ENCODE measurements around the gene PRRT1B.

Gene PRRT1B

DNA sequence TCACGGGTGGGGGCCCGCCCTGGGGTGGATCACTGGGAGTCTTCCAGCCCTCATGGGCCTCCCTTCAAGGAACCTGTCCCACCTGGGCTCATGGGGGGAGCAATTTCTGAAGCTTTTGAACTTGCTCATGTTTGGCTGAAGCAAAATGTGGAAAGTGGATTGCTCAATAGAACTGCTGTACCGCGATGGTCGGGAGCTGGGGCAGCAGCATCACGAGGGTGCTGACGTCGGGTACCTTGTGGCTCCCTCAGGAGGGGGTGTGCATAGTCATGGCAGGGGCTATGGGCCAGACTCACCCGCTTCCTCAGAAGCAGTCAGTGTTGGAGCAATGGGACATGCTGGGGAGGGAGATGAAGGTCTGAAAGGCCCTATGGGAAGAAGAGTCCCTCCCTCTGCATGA lies 57.9 kb downstream of the PRRT1B start:
- TF ChIP-seq, protein P1, sequence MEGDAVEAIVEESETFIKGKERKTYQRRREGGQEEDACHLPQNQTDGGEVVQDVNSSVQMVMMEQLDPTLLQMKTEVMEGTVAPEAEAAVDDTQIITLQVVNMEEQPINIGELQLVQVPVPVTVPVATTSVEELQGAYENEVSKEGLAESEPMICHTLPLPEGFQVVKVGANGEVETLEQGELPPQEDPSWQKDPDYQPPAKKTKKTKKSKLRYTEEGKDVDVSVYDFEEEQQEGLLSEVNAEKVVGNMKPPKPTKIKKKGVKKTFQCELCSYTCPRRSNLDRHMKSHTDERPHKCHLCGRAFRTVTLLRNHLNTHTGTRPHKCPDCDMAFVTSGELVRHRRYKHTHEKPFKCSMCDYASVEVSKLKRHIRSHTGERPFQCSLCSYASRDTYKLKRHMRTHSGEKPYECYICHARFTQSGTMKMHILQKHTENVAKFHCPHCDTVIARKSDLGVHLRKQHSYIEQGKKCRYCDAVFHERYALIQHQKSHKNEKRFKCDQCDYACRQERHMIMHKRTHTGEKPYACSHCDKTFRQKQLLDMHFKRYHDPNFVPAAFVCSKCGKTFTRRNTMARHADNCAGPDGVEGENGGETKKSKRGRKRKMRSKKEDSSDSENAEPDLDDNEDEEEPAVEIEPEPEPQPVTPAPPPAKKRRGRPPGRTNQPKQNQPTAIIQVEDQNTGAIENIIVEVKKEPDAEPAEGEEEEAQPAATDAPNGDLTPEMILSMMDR (conservative IDR thresholded peaks at IDR 0.05; ENCODE audit: low read length), result no peak
- TF ChIP-seq EZH2phosphoT487 (IDR thresholded peaks at IDR 0.05; ENCODE audit: borderline replicate concordance), result no peak
- H3K27me3 ChIP-seq (ENCODE audit: insufficient read depth, low read length, poor library complexity, severe bottlenecking), result no peaks in the 10 kb centered on the region
- no peaks in the 10 kb centered on the region for H3K79me2 ChIP-seq (ENCODE audit: insufficient read depth, low read length)
- no peak overlapping the region for H2AFZ ChIP-seq (ENCODE audit: low read length)
- H3K9me3 ChIP-seq (ENCODE audit: insufficient read depth, low read depth, low read length), result no peaks in the 10 kb centered on the region
- H3F3A ChIP-seq (ENCODE audit: low read depth), result no peaks in the 10 kb centered on the region
- H3K9ac ChIP-seq (ENCODE audit: low read depth, low read length, poor library complexity, severe bottlenecking), result no peak overlapping the region
- H4K20me1 ChIP-seq (ENCODE audit: insufficient read depth, low read length, poor library complexity, severe bottlenecking), result no peaks in the 10 kb centered on the region
- H3K4me2 ChIP-seq (ENCODE audit: low read depth, low read length, poor library complexity, severe bottlenecking), result no peak overlapping the region
- no peaks in the 10 kb centered on the region for H3K4me1 ChIP-seq (ENCODE audit: insufficient read depth, low read length, poor library complexity, severe bottlenecking)
- no peaks in the 10 kb centered on the region for H3K9me2 ChIP-seq (replicated peaks; ENCODE audit: low read depth, low read length)
- H3K4me3 ChIP-seq (ENCODE audit: low read length, poor library complexity, severe bottlenecking), result no peak overlapping the region
- H3K36me3 ChIP-seq (ENCODE audit: insufficient read depth, low read length), result peaks cover 14% of the 10 kb centered on the region; the same call in 1 of the 2 replicates

DNA sequence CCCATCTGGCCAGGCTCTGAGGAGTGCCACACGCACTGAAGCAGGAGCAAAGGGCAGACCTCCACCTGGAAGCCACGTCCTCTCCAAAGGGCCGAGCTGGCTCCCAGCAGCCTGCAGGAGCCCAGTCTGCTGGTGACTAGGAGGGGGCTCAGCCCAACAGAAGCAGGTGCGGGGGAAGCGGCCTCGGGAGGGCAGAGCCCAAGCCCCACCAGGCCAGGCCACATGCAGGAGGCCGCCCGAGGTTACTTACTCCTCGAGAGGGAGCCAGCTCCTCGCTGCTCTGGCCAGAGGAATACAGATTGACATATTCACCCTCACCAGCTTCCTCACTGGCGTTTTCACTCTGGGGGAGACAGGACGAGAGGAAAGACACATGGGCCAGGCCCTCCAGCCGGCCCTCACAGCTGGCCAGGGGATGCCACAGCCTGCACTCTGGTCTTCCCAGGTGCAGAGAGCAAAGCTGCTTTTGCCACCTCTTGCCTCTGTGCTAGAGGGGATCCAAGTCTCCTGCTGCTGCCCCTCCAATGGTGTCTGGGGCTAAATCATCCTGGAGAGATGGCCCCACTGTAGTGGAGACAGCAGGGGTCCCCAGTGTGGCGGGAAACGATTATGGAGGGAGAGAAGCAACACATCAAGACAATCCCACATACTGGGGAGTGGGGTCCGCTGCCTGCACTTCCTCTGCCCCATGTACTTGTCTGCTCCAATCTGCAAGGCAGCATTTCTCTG lies 58.6 kb downstream of the PRRT1B start:
- no peaks in the 10 kb centered on the region for H3K9me3 ChIP-seq (ENCODE audit: insufficient read depth, low read depth, low read length)
- TF ChIP-seq, protein P1 (conservative IDR thresholded peaks at IDR 0.05; ENCODE audit: low read length), result no peak
- TF ChIP-seq EZH2phosphoT487 (IDR thresholded peaks at IDR 0.05; ENCODE audit: borderline replicate concordance), result no peak
- H3K4me2 ChIP-seq (ENCODE audit: low read depth, low read length, poor library complexity, severe bottlenecking), result no peak overlapping the region
- H3K27me3 ChIP-seq (ENCODE audit: insufficient read depth, low read length, poor library complexity, severe bottlenecking), result no peaks in the 10 kb centered on the region
- no peaks in the 10 kb centered on the region for H3F3A ChIP-seq (ENCODE audit: low read depth)
- no peaks in the 10 kb centered on the region for H3K4me1 ChIP-seq (ENCODE audit: insufficient read depth, low read length, poor library complexity, severe bottlenecking)
- peaks cover 12% of the 10 kb centered on the region; the same call in 1 of the 2 replicates for H3K36me3 ChIP-seq (ENCODE audit: insufficient read depth, low read length)
- no peak overlapping the region for H2AFZ ChIP-seq (ENCODE audit: low read length)
- no peaks in the 10 kb centered on the region for H4K20me1 ChIP-seq (ENCODE audit: insufficient read depth, low read length, poor library complexity, severe bottlenecking)
- H3K4me3 ChIP-seq (ENCODE audit: low read length, poor library complexity, severe bottlenecking), result no peak overlapping the region
- H3K79me2 ChIP-seq (ENCODE audit: insufficient read depth, low read length), result no peaks in the 10 kb centered on the region
- H3K9ac ChIP-seq (ENCODE audit: low read depth, low read length, poor library complexity, severe bottlenecking), result no peak overlapping the region
- no peaks in the 10 kb centered on the region for H3K9me2 ChIP-seq (replicated peaks; ENCODE audit: low read depth, low read length)

DNA sequence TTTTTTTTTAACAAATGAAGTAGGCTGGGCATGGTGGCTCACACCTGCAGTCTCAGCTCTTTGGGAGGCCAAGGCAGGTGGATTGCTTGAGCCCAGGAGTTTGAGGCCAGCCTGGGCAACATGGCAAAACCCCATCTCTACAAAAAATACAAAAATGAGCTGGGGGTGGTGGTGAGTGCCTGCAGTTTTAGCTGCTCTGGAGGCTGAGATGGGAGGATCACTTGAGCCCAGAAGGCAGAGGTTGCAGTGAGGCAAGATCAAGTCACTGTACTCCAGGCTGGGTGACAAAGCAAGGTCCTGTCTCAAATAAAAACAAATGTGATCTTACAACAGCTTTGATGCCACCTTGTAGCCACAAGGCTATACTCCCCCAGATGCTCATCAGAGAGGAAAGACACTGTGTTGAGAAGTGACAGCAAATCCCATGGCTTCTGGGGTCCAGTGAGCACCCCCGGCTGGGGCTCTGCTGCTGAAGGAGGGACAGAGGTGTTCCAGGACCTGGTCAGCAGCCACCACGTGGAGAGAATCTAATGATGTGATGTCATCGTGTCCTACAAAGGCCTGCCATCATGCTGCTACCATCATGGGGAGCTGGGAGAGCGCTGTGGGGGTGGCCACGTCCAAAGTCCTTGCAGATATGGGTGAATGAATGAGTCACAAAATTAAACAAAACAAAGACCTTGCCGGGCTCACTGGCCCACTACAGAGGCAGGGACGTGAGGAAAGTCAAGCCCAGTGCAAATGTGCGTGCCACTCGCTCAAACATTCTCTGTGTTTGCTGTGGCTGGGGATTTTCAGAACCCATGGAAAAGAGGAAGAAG lies 60.7 kb downstream of the PRRT1B start:
- Histone ChIP-seq H2AFZ (ENCODE audit: low read length) (no peak overlapping the region), H3F3A (ENCODE audit: low read depth) (no peaks in the 10 kb centered on the region), H3K9ac (ENCODE audit: low read depth, low read length, poor library complexity, severe bottlenecking) (no peak overlapping the region), H3K9me3 (ENCODE audit: insufficient read depth, low read depth, low read length) (no peaks in the 10 kb centered on the region), H3K4me2 (ENCODE audit: low read depth, low read length, poor library complexity, severe bottlenecking) (no peak overlapping the region), H3K36me3 (ENCODE audit: insufficient read depth, low read length) (peaks cover 15% of the 10 kb centered on the region; the same call in 1 of the 2 replicates), H3K79me2 (ENCODE audit: insufficient read depth, low read length) (no peaks in the 10 kb centered on the region), H4K20me1 (ENCODE audit: insufficient read depth, low read length, poor library complexity, severe bottlenecking) (no peaks in the 10 kb centered on the region), H3K4me1 (ENCODE audit: insufficient read depth, low read length, poor library complexity, severe bottlenecking) (no peaks in the 10 kb centered on the region), H3K9me2 (replicated peaks; ENCODE audit: low read depth, low read length) (no peaks in the 10 kb centered on the region), H3K27me3 (ENCODE audit: insufficient read depth, low read length, poor library complexity, severe bottlenecking) (no peaks in the 10 kb centered on the region), H3K4me3 (ENCODE audit: low read length, poor library complexity, severe bottlenecking) (no peak overlapping the region)
- TF ChIP-seq EZH2phosphoT487 (IDR thresholded peaks at IDR 0.05; ENCODE audit: borderline replicate concordance), result no peak
- TF ChIP-seq, protein P1 (conservative IDR thresholded peaks at IDR 0.05; ENCODE audit: low read length), result no peak

Data from Loucy (cell line).